Activated CD4-positive, CD25-positive, alpha-beta regulatory T cell treated with anti-CD3 and anti-CD28 coated beads, Interleukin-2, amount 50 U/mL, for 72 hours (primary cell): ENCODE measurements around the gene UBQLN1.
"Not testable (repeated sequence)": the region's sequence is repeated elsewhere in the genome, so short reads cannot be mapped to it uniquely, and the experiment has no call there.

Experiments
- DNase-seq: peaks from one replicate; pipeline ENCODE4 v3.0.0; 2021

The UBQLN1 gene

DNA sequence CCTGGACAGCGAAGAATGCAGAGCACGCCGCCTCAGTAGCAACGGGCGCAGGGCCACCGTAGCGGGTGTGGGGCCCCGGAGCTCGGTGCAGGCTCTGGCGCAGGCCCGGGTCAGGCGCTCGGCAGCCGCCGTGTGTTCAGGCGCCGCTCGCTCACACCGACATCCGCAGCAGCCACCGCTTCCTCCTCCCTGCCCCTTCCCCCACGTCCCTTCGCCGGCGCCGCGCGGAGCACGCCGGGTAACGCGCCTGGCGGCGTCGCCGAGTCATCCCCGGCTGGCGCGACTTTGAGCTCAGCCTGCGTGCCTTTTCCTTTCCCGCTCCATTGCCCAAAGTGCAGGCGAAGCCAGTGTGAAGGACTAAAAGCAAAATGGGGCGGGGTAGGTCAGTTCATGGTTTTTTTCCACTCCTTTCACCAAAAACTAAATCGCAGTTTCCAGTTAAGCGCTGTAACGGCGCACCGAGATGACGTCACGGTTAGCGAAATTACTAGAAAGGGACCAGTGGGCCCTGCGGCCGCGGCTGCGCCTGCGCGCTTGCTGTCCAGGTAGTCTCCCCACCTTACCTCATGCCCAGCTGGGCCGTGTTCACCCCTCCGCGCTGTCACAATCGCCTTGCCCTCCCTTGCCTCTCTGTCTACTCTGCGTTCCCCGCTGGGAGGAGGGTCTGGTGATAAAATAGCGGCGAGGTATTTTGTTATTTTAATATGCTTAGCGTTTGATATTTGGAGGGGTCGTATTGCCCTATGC lies at the start of gene UBQLN1:
UBQLN1 (minus strand) TSS at position 191 of the 747 bp plus-strand sequence. CDS start 279 bp downstream, outside the sequence.
- DNase-seq = peak; percentile 91

DNA sequence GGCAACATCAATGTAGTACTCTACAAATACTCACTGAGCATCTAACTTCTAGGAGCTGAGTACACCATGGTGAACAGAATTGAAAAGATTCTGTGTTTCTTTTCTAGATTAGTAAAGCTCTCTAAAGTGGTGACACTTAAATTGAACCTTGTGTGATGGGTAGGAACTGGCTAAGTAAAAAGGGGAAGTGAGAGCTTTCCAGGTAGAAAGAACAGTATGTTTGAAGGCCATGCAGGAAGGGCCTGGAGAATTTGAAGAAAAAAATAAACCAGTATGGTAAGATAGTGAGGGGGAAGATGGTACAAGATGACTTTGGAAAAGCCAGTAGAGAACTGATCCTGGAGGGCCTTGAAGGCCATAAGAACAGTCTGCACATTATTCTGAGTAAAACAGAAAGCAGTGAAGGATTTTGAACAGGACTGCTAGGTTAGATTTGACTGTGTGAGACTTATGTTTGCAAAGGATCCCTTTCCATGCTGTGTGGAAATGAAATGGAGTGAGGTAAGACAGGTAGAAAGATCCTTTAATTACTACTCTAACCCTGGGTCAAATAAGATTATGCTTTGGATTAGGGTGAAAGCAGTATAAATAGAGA lies 46.7 kb upstream of the UBQLN1 start:
- no peak for DNase-seq

DNA sequence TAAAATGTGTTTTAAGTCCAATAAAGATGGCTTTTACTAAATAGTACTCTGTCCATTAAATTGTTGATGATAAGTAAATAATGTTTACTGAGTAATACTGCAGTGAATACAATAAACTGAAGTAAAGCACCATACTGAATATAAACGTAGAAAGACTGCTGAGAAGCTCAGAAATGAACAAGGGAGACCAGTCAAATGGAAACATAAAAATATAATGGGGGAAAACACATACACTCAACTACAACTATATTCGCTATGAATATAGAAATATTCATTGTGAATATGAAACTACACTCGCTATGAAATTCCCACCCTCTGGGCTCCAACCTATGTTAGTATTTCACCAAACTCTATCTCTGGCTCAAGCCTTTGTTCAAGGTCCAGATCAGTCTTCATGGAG lies 41.9 kb upstream of the UBQLN1 start:
- no peak for DNase-seq

DNA sequence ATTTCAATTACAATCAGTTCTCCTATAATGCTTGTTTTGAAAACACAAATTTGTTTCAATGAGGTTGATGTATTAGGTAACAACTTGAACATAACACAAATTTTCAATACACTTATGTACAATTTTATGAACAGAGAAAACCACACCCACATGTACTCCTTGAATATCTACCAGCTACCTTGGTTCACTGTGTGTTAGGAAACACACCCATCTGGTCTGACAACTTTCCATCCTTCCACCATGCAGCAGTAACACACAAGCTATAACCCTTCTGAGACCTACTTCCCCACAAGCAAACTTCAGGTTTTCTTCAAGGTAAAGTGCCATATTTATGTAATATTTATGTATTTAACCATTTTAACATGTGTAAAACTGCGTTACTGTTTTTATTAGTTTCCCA lies 36.4 kb upstream of the UBQLN1 start:
- DNase-seq = no peak

DNA sequence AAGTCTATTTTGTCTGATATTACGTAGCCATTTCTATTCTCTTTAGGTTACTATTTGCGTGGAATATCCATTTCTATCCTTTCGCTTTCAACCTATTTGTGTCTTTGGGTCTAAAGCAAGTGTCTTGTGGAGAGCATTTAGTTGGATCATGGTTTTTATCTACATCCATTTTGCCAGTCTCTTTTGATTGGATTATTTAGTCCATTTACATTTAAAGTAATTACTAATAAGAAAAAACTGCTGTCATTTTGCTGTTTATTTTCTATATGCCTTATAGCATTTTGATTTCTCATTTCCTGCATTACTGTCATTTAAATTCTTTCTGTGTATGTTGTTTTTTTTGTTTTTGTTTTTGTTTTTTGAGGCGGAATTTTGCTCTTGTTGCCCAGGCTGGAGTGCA lies 26.0 kb upstream of the UBQLN1 start:
- DNase-seq = no peak

DNA sequence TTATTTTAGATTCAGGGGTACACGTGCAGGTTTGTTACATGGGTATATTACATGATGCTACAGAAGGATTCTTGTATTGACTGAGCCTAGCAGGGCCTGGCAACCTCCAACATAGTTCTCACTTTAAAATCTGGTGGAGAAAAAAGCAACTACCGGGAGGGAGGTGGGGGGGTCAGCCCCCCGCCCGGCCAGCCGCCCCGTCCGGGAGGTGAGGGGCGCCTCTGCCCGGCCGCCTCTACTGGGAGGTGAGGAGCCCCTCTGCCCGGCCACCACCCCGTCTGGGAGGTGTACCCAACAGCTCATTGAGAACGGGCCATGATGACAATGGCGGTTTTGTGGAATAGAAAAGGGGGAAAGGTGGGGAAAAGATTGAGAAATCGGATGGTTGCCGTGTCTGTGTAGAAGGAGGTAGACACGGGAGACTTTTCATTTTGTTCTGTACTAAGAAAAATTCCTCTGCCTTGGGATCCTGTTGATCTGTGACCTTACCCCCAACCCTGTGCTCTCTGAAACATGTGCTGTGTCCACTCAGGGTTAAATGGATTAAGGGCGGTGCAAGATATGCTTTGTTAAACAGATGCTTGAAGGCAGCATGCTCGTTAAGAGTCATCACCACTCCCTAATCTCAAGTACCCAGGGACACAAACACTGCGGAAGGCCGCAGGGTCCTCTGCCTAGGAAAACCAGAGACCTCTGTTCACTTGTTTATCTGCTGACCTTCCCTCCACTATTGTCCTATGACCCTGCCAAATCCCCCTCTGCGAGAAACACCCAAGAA lies 21.0 kb upstream of the UBQLN1 start:
- DNase-seq = not testable (repeated sequence)

DNA sequence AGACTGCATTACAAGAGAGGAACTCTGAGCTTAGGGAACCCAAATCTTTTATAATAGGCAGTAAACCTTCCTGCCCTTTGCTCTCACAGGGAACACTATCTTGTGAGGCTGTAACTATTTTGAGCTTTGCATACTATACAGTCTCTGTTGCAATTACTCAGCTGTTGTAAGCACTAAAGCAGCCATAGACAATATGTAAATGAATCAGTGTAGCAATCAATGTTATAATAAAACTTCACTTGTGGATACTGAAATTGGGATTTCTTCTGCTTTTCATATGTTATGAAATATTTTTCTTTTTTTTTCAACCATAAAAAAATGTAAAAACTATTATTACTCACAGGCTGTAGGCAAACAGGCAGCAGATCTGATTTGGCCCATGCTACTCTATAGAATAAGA lies 16.7 kb upstream of the UBQLN1 start:
- no peak for DNase-seq

DNA sequence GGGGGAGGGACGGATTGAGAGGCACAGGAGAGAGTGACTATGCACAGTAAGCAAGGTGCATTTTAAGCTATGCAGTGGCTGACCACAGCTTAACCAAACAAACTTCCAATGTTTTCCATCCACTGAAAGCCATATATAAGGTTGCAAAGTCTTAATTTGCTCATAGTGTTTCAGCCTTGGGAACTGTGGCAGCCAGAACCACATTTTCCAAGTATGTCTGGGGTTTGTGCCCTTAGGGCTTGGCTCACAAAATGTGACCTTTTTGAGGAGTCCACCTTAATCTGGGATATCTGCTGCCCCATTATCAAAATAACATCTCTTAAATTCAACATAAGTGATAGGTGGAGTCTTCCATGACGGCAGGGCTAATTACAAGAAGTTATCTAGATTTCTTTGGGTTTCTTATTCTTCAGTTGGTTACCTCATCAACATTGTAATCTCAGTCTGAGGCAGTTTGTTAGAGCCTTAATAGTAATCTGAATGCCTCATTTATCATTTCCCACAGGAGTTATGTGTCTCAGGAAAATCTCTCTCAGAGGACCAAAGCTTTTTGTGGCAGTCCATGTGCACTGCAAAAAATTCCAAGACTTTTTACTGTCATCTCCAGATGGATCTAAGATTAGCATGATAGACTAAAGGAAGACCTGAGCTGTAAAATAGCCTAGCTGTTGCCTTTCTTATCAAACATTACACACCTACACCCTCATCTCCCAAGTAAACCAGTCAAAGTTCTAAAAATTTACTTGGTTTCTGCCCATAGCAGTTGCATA lies 15.2 kb upstream of the UBQLN1 start:
- no peak for DNase-seq

DNA sequence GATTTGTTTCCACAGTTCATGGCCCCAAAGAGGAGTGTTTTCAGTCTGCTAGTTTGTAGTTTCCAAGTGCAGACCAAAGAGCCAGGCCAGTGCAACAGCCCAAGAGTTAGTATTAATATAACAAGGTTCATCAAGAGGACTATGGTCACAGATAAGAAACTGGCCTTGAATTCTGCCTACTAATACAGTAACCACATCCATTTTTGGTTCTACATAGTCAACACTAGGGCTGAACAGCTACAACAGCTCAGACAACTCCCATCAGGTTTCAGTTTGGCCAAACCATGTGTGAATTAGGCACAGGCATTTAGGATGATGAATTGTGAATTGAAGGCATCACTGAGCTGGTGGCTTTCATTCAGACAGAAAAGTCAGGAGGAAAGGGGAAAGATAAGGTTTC lies 13.8 kb upstream of the UBQLN1 start:
- DNase-seq = no peak

DNA sequence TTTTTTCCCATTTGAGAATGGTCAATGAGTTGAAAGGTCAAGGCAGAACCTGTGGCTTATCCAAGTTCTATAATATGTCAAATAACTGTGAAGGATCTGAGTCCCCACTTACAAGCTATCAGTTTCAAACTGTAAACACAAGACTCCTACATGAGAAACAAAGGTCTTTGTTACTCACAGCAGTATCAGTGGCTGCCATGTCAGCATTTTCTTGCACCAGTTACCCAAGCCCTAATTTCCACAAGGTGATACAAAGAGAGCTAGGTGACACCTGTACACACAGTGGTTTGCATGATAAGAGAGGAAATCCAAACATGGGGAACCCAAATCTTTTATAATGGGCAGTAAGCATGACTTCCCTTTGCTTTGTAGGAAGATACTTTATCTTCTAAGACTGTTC lies 8.0 kb upstream of the UBQLN1 start:
- no peak for DNase-seq

DNA sequence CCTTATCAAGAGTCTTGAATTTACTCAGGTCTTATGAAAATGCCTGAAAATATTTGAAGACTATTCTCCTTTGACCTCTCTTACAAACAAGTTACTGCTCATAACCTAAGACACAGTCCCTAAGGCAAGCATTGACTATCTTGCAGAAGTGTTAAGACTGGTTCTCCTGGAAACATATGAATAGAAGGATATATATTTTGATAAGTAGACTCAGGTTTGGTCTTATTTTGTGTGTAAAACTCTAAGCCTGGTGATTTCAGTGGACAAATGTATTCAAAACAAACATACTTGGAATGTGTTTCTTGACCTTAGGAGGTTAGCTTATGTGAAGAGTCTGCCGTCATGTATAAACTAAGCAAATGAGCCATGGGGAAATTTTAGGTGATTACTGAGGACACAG lies 7.5 kb upstream of the UBQLN1 start:
- DNase-seq = no peak

DNA sequence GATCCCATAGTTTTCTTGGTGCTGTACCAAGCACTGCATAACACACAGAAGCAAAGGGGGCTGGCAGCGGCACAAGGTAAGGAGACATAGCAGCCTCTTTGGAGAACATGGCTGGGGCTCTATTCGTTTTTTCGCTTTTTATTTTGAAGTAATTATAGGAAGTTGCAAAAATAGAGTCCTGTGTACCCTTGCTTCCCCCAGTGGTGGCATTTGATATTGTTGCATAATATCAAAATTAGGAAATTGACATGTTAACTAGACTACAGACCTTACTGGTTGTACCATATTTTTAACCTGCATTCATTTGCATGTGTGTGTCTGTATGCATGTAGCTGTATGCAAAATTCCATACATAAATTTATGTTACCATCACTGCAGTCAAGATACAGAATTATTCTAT lies 6.6 kb upstream of the UBQLN1 start:
- no peak for DNase-seq

DNA sequence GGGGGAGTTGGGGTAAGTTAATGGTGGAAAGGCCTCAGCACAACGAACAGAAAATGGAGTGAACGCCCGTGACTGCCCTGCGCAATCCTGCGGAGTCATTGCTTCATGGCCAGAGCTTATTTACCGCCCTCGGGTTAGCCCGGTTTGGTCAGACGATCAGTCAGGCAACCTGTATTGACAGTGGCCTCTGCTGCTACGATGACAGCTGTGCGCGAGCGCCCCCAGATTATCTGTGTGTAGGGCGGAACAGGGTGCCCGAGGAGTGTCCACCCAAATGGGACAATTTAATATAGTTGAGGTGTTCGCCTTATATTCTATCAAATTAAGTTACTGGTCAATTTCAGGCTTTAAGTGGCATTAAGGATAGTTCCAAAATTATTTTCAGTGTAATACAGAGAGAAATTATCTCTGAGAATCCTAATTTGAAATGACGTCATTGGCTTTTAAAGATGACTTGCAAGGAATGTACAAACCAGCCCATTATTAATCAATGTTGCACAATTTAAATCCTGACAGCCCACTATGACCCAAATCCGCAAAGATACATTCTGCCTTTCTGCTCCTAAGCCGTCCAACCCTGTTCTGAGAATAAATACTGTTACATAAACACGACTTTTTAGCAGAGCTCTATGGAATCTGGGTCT lies 879 bp upstream of the UBQLN1 start:
- peak; percentile 59 for DNase-seq

DNA sequence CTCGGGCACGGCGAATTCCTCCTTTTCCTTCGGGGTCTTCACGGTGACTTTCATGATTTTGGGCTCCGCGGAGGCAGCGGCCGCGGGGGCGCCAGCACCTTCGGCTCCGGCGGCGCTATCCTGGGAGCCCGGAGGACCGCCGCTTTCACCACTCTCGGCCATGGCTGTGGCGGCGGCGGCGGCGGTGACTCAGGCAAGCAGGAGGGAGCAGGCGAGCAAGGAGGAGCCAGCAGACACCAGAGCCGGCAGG lies 315 bp downstream of the UBQLN1 start:
- no peak for DNase-seq

DNA sequence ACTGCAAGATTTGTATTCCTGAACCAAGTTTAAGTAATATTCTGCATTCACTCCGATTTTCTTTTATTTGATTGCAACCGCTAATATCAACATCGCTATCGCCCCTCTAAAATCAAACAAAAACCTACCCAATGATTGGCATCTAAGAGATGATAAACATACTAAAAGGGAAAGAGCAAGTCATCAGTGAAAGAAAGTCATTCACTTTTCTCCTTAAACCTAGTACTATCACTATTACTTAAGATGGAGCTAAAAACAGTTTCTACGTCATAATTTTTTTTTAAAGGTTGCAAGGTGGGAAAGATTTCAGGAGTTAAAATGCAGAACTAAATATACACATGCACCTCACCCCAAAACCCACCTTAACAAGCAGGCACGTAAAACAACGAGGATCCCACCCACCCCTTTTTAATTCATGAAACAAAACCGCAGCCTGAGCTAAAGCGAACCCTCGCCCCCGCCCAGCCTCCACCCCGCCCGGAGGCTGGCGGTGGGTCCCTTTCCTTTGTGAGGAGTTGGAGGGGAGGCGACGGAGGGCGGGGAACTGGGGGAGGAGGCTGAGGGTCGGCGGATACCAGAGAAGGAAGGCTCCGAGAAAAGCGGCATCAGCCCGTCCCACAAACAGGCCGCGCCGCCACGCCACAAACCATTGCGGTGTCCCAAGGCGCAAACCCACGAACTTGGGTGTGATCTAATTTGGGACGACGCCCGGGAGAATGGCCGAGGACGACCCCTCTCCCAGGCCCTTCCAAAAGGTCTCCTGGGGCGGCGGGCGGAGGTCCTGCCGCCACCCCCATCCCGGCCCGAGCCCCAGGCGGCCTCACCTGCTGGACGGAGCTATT lies 861 bp downstream of the UBQLN1 start:
- DNase-seq = peak; percentile 68

DNA sequence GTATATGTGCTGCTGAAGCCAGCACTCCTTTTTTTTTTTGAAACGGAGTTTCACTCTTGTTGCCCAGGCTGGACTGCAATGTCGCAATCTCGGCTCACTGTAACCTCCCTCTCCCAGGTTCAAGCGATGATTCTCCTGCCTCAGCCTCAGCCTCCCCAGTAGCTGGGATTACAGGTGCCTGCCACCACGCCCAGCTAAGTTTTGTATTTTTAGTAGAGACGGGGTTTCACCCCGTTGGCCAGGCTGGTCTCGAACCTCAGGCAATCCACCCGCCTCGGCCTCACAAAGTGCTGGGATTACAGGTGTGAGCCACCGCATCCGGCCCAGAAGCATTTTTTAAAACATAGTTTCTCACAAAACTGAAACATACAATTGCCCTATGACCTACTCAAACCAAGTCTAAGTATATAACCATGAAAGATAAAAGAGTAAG lies 2.5 kb downstream of the UBQLN1 start:
- peak; percentile 36 for DNase-seq

DNA sequence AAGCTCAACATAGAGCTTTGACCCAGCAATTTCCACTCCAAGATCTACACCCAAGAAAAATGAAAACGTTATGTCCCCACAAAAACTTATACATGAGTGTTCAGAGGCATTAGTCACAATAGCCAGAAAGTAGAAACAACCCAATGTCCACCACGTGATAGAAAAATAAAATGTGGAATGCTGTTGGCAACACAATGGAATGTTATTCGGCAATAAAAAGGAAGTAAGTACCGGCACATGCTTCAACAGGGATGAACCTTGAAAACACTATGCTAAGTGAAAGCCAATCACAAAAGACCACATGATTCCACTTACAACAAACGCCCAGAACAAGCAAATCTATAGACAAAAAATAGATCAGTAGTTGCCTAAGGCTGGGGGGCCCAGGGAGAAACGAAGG lies 6.0 kb downstream of the UBQLN1 start:
- DNase-seq = no peak

DNA sequence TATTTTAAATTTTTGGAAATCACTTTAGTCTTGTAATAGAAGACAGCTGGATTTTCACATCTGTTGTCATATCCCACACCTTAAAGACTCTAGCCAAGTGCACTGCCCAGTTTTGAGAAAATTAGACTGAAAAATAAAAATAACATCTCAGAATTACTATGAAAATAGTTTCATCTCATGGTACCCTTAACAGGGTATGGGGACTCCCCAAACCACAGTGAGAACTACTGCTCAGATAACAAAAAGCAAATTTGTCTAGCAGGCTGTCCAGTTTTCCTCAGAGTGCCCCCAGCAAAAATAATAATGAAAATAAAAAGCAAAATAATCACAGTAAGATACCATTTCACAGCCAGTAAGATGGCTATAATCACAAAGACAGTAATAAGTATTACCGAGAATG lies 6.5 kb downstream of the UBQLN1 start:
- no peak for DNase-seq

DNA sequence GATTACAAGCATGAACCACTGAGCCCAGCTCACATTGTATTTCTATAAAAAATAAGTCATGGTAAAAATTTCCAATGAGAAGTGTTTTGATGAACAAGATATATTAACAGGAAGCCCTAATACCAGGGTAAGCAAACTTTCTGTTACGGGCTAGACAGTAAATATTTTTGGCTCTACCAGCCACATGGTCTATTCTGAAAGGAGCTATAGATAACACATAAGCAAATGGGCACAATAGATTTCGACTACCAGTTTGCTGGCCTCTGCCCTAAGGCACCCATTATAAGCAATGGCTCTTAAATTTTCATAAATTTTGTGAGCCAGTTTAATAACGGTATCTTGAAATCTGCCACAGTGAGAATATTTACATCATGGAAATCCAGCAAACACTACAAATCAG lies 8.1 kb downstream of the UBQLN1 start:
- no peak for DNase-seq

DNA sequence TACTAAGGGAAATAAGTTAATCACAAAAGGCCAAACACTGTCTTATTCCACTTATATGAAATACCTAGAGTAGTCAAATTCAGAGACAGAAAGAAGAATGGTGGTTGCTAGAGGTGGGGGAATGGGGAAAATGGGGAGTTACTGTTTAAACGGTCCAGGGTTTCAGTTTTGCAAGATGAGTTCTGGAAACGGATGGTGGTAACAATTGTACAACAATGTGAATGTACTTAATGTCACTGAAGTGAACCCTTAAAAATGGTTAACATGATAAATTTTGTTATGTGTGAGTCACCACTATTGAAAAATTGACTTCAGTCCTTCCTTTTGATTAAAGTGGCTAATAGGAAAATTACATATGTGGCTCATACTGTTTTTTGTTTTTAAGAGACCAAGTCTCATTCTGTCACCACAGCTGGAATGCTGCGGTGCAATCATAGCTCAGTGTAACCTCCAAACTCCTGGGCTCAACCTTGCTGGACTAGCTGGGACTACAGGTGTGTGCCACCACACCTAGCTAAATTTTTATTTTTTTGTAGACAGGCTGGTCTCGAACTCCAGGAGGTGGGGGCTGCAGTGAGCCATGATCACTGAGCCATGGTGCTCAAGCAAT lies 8.7 kb downstream of the UBQLN1 start:
- no peak for DNase-seq

DNA sequence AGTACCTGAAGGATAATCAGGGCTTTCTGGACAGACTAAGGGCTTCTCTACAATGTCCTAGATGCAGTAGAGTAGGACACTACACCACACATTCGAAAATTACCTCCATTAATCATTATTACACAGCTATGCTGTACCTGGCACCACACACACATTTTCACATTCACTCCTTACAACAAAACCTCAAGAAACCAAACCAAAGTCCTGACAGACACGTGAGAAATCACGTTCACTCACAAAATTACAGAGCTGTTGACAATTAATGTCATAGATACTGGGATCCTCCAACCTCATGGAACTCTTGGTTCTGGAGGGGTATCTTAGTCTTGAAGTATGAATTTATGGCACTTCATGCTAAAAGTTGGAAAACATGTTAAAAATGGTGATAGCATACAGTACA lies 16.3 kb downstream of the UBQLN1 start:
- no peak for DNase-seq

DNA sequence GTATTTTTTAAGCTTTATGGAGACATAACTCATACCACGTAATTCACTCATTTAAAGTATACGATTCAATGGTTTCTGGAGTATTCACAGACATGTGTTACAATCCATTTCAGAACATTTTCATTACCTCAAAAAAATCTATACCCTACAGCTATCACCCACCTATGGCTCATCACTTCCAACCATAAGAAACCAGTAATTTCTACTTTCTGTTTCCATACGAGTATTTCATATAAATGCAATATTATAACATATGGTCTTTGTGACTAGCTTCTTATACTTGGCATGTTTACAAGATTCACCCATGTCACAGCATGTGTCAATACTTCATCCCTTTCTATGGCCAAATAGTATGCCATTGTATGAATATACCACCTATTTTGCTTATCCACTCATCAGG lies 18.8 kb downstream of the UBQLN1 start:
- no peak for DNase-seq
